Measurements from ENCODE around the gene EPS8L3. TPM values are rescaled to one million over a fixed set of nuclear protein-coding genes. Genes with fewer than 3 reads are reported as not detected.
"Not testable (repeated sequence)": the region's sequence is repeated elsewhere in the genome, so short reads cannot be mapped to it uniquely, and the experiment has no call there.

EPS8L3 gene
- total and polyA plus RNA-seq, 12 donors, result 0.08 to 0.32 TPM; not detected in 10

- Histone ChIP-seq H3K27ac (no peak overlapping the region), H3K4me1 (replicated peaks in 1 of 2) (peaks cover 0 to 7% of the 10 kb centered on the region in 2 donors), H3K36me3 (replicated peaks in 1 of 2) (no peaks in the 10 kb centered on the region), H3K9me3 (replicated peaks in 1 of 3) (no peaks in the 10 kb centered on the region), H3K27me3 (no peaks in the 10 kb centered on the region), H3K4me3 (no peak overlapping the region)
- TF ChIP-seq CTCF (IDR thresholded peaks at IDR 0.05), result no peak
- TF ChIP-seq POLR2A (IDR thresholded peaks at IDR 0.05), result no peak
- peak in 6 of 7 donors; percentile 0 to 36 (median 10) for DNase-seq
- 89 to 91% (median 90%) methylated on average over 9 to 10 of the region's 10 CpGs for WGBS, 4 donors
- intact Hi-C loops (cut with DNase I), result no loop called here
Observed at GRCh38 chr1:109767637-109768334, 4.1 kb upstream of the EPS8L3 start.

- H3K4me3 ChIP-seq; H3K4me1 ChIP-seq (replicated peaks in 1 of 2); H3K36me3 ChIP-seq (replicated peaks in 1 of 2); H3K9me3 ChIP-seq (replicated peaks in 1 of 3); intact Hi-C loops (cut with DNase I); H3K27ac ChIP-seq; H3K27me3 ChIP-seq: not testable (repeated sequence)
- 68 to 80% (median 76%) methylated on average over 14 to 17 of the region's 17 CpGs for WGBS, 4 donors
- DNase-seq, result peak in 6 of 7 donors; percentile 5 to 48 (median 10)
Observed at GRCh38 chr1:109766991-109767636, 3.4 kb upstream of the EPS8L3 start.

GRCh38 chr1:109765896-109766615 is 2.3 kb upstream of the EPS8L3 start:
- intact Hi-C loops (cut with DNase I), result no loop called here
- DNase-seq, result peak in 5 of 7 donors; percentile 6 to 37 (median 9)
- 77 to 87% (median 80%) methylated on average over 13 of the region's 13 CpGs for WGBS, 4 donors
- TF ChIP-seq CTCF (IDR thresholded peaks at IDR 0.05) (no peak), POLR2A (IDR thresholded peaks at IDR 0.05) (no peak)
- Histone ChIP-seq H3K4me1 (replicated peaks in 1 of 2) (peaks cover 0 to 8% of the 10 kb centered on the region in 2 donors), H3K36me3 (replicated peaks in 1 of 2) (no peaks in the 10 kb centered on the region), H3K27ac (no peak overlapping the region), H3K27me3 (no peaks in the 10 kb centered on the region), H3K9me3 (replicated peaks in 1 of 3) (no peaks in the 10 kb centered on the region), H3K4me3 (no peak overlapping the region)

- 74 to 83% (median 81%) methylated on average over 4 of the region's 4 CpGs for WGBS, 4 donors
- no peak overlapping the region for H3K4me3 ChIP-seq
- H3K4me1 ChIP-seq (replicated peaks in 1 of 2), result peaks cover 0 to 8% of the 10 kb centered on the region in 2 donors
- no peaks in the 10 kb centered on the region for H3K36me3 ChIP-seq (replicated peaks in 1 of 2)
- H3K27me3 ChIP-seq, result no peaks in the 10 kb centered on the region
- H3K9me3 ChIP-seq (replicated peaks in 1 of 3), result no peaks in the 10 kb centered on the region
- no peak for DNase-seq
- no peak for TF ChIP-seq CTCF (IDR thresholded peaks at IDR 0.05)
- TF ChIP-seq POLR2A (IDR thresholded peaks at IDR 0.05), result no peak
- H3K27ac ChIP-seq, result no peak overlapping the region
- intact Hi-C loops (cut with DNase I), result no loop called here
Observed at GRCh38 chr1:109765483-109765815, 1.7 kb upstream of the EPS8L3 start.
